HL-60 (cell line): ENCODE results near the gene DNASE1L2.

Source experiments
- GABPA ChIP-seq: IDR thresholded peaks from 2 replicates; pipeline ENCODE4 v1.6.1; 2012; ENCODE audit warnings: low read depth
- POLR2AphosphoS5 ChIP-seq: IDR thresholded peaks from 2 replicates; pipeline ENCODE4 v1.6.1; 2012; ENCODE audit warnings: low read depth
- TF ChIP-seq, protein P1 (sequence below): IDR thresholded peaks from 2 replicates; pipeline ENCODE4 v1.6.1; 2012; ENCODE audit warnings: low read depth; ENCODE audit not compliant: insufficient replicate concordance
- TF ChIP-seq, protein P2 (sequence below): IDR thresholded peaks from one replicate; pipeline ENCODE4 v1.5.1; 2011; ENCODE audit warnings: low read length, control low read depth, inconsistent platforms; ENCODE audit not compliant: insufficient read depth

DNA sequence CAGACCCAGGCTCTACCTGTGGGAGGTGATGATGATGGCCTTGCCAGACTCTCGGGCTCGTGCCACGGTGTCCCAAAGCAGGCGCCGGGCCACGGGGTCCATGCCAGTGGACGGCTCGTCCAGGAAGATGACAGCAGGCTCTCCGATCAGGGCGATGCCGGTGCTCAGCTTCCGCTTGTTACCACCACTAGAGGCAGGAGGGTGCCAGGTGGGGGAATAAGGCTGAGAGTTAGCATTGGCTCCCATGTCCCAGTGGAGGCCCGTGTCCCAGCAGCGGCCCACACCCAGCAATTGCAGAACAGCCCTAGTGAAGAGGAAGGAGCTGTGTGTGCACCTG lies 42.0 kb downstream of the DNASE1L2 start:
- TF ChIP-seq, protein P1, sequence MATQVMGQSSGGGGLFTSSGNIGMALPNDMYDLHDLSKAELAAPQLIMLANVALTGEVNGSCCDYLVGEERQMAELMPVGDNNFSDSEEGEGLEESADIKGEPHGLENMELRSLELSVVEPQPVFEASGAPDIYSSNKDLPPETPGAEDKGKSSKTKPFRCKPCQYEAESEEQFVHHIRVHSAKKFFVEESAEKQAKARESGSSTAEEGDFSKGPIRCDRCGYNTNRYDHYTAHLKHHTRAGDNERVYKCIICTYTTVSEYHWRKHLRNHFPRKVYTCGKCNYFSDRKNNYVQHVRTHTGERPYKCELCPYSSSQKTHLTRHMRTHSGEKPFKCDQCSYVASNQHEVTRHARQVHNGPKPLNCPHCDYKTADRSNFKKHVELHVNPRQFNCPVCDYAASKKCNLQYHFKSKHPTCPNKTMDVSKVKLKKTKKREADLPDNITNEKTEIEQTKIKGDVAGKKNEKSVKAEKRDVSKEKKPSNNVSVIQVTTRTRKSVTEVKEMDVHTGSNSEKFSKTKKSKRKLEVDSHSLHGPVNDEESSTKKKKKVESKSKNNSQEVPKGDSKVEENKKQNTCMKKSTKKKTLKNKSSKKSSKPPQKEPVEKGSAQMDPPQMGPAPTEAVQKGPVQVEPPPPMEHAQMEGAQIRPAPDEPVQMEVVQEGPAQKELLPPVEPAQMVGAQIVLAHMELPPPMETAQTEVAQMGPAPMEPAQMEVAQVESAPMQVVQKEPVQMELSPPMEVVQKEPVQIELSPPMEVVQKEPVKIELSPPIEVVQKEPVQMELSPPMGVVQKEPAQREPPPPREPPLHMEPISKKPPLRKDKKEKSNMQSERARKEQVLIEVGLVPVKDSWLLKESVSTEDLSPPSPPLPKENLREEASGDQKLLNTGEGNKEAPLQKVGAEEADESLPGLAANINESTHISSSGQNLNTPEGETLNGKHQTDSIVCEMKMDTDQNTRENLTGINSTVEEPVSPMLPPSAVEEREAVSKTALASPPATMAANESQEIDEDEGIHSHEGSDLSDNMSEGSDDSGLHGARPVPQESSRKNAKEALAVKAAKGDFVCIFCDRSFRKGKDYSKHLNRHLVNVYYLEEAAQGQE, result no peak
- TF ChIP-seq, protein P2, sequence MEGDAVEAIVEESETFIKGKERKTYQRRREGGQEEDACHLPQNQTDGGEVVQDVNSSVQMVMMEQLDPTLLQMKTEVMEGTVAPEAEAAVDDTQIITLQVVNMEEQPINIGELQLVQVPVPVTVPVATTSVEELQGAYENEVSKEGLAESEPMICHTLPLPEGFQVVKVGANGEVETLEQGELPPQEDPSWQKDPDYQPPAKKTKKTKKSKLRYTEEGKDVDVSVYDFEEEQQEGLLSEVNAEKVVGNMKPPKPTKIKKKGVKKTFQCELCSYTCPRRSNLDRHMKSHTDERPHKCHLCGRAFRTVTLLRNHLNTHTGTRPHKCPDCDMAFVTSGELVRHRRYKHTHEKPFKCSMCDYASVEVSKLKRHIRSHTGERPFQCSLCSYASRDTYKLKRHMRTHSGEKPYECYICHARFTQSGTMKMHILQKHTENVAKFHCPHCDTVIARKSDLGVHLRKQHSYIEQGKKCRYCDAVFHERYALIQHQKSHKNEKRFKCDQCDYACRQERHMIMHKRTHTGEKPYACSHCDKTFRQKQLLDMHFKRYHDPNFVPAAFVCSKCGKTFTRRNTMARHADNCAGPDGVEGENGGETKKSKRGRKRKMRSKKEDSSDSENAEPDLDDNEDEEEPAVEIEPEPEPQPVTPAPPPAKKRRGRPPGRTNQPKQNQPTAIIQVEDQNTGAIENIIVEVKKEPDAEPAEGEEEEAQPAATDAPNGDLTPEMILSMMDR, result no peak
- TF ChIP-seq GABPA (no peak), POLR2AphosphoS5 (no peak)
